GM23248 (cell line): ENCODE results near the gene NUP133.

Experiments
- EZH2 ChIP-seq: fragments of 200-600 bp; sonication (generic); IDR thresholded peaks from 2 replicates; pipeline ENCODE4 v1.6.1; 2018; ENCODE audit warnings: antibody characterized with exemption, mild to moderate bottlenecking; ENCODE audit not compliant: insufficient read depth, poor library complexity, severe bottlenecking
- EZH2phosphoT487 ChIP-seq: fragments of 200-600 bp; sonication (generic); IDR thresholded peaks from 2 replicates; pipeline ENCODE4 v1.6.1; 2018; ENCODE audit warnings: antibody characterized with exemption, moderate library complexity, mild to moderate bottlenecking, low read depth; ENCODE audit not compliant: insufficient read depth

GRCh38 chr1:229482511-229482910 lies 25.6 kb downstream of the NUP133 start:
- no peak for TF ChIP-seq EZH2phosphoT487
- no peak for TF ChIP-seq EZH2
